Measurements from ENCODE around the gene DUSP15.
A peak's percentile ranks its signal among the peaks of the same experiment; 100 is the strongest.
"Not testable (repeated sequence)": the region's sequence is repeated elsewhere in the genome, so short reads cannot be mapped to it uniquely, and the experiment has no call there.

DUSP15 gene

GRCh38 chr20:31839782-31840487, 30.4 kb downstream of the DUSP15 start:
- no peak for DNase-seq (ENCODE audit: low read depth in 2 of 2)

GRCh38 chr20:31838646-31839292, 31.6 kb downstream of the DUSP15 start:
- no peak for DNase-seq (ENCODE audit: low read depth in 2 of 2)

- no peak for DNase-seq (ENCODE audit: low read depth in 2 of 2)
These were observed 32.4 kb downstream of the DUSP15 start for GRCh38 chr20:31837896-31838397.

- no peak for DNase-seq (ENCODE audit: low read depth in 2 of 2)
These were observed 33.3 kb downstream of the DUSP15 start for GRCh38 chr20:31836853-31837608.

GRCh38 chr20:31835977-31836852, 34.1 kb downstream of the DUSP15 start:
- DNase-seq (ENCODE audit: low read depth in 2 of 2): peak in 1 of 2 donors; percentile 5

- no peak for DNase-seq (ENCODE audit: low read depth in 2 of 2)
These were observed 34.8 kb downstream of the DUSP15 start for GRCh38 chr20:31835554-31835953.

GRCh38 chr20:31833931-31834521, 36.3 kb downstream of the DUSP15 start:
- no peak for DNase-seq (ENCODE audit: low read depth in 2 of 2)

GRCh38 chr20:31833130-31833930, 37.0 kb downstream of the DUSP15 start:
- peak; percentile 26 to 28 for DNase-seq (ENCODE audit: low read depth in 2 of 2)

GRCh38 chr20:31831771-31832306, 38.5 kb downstream of the DUSP15 start:
- DNase-seq (ENCODE audit: low read depth in 2 of 2): no peak

GRCh38 chr20:31831211-31831610, 39.1 kb downstream of the DUSP15 start:
- DNase-seq (ENCODE audit: low read depth in 2 of 2): no peak

GRCh38 chr20:31830406-31830981, 39.8 kb downstream of the DUSP15 start:
- DNase-seq (ENCODE audit: low read depth in 2 of 2): no peak

- no peak for DNase-seq (ENCODE audit: low read depth in 2 of 2)
These were observed 40.6 kb downstream of the DUSP15 start for GRCh38 chr20:31829731-31830130.

GRCh38 chr20:31828016-31828415, 42.3 kb downstream of the DUSP15 start:
- not testable (repeated sequence) for DNase-seq (ENCODE audit: low read depth in 2 of 2)

- no peak for DNase-seq (ENCODE audit: low read depth in 2 of 2)
These were observed 43.3 kb downstream of the DUSP15 start for GRCh38 chr20:31827059-31827458.

GRCh38 chr20:31826074-31826473, 44.3 kb downstream of the DUSP15 start:
- no peak for DNase-seq (ENCODE audit: low read depth in 2 of 2)

GRCh38 chr20:31824554-31825313, 45.6 kb downstream of the DUSP15 start:
- DNase-seq (ENCODE audit: low read depth in 2 of 2): no peak

- DNase-seq (ENCODE audit: low read depth in 2 of 2): no peak
These were observed 46.2 kb downstream of the DUSP15 start for GRCh38 chr20:31824125-31824485.

GRCh38 chr20:31823360-31824124, 46.8 kb downstream of the DUSP15 start:
- no peak for DNase-seq (ENCODE audit: low read depth in 2 of 2)

All from stimulated activated CD8-positive, alpha-beta memory T cell treated with anti-CD3 and anti-CD28 coated beads, Interleukin-7, amount 100 ng/mL, for 4 hours (primary cell).